Mammary epithelial cell (primary cell): Measurements from ENCODE around the gene EPOP.

ENCODE experiments used
- EZH2 ChIP-seq: IDR thresholded peaks from 2 replicates; pipeline ENCODE4 v1.6.1; 2012; ENCODE audit warnings: low read length, inconsistent platforms, borderline replicate concordance
- TF ChIP-seq, protein P1 (sequence below), 2 donors: IDR thresholded peaks in 1 of 2; conservative IDR thresholded peaks in 1 of 2; 2 replicates each; pipeline ENCODE4 v1.5.1; 2011 to 2012; ENCODE audit warnings: inconsistent platforms in 2 of 2, low read length in 2 of 2, mild to moderate bottlenecking in 2 of 2, control low read depth in 1 of 2, low read depth in 1 of 2; ENCODE audit not compliant: insufficient read depth in 1 of 2; ENCODE audit errors: extremely low read depth in 1 of 2

DNA sequence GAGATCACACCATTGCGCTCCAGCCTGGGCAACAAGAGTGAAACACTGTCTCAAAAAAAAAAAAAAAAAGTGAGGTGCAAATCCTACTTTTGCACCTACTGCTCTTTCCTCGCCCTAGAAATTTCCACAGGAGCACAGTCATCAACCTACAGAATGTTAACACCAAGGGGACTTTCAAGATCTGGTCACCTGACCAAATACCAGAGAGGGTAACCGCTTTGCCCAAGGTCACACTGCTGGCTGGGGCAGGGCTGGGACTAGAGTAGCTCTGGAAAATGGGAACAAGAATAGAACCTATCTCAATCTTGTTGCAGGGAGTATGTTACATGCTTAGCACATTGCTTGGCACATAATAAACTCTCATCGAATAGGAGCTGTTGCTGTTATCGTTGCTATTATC, 24.0 kb upstream of the EPOP start:
- TF ChIP-seq, protein P1, sequence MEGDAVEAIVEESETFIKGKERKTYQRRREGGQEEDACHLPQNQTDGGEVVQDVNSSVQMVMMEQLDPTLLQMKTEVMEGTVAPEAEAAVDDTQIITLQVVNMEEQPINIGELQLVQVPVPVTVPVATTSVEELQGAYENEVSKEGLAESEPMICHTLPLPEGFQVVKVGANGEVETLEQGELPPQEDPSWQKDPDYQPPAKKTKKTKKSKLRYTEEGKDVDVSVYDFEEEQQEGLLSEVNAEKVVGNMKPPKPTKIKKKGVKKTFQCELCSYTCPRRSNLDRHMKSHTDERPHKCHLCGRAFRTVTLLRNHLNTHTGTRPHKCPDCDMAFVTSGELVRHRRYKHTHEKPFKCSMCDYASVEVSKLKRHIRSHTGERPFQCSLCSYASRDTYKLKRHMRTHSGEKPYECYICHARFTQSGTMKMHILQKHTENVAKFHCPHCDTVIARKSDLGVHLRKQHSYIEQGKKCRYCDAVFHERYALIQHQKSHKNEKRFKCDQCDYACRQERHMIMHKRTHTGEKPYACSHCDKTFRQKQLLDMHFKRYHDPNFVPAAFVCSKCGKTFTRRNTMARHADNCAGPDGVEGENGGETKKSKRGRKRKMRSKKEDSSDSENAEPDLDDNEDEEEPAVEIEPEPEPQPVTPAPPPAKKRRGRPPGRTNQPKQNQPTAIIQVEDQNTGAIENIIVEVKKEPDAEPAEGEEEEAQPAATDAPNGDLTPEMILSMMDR (conservative IDR thresholded peaks at IDR 0.05 in 1 of 2, IDR thresholded peaks at IDR 0.05 in 1 of 2; ENCODE audit: extremely low read depth in 1 of 2, insufficient read depth in 1 of 2, low read depth in 1 of 2, low read length in 2 of 2): no peak
- no peak for TF ChIP-seq EZH2
